Ishikawa (cell line): ENCODE measurements around the gene BANP.

ENCODE experiments used
- CEBPB ChIP-seq: IDR thresholded peaks from 2 replicates; pipeline ENCODE4 v1.6.1; 2012
- CREB1 ChIP-seq: IDR thresholded peaks from 2 replicates; pipeline ENCODE4 v1.6.1; 2012; ENCODE audit warnings: low read depth
- EGR1 ChIP-seq: IDR thresholded peaks from 2 replicates; pipeline ENCODE4 v1.6.1; 2012
- EP300 ChIP-seq: IDR thresholded peaks from 2 replicates; pipeline ENCODE4 v1.6.1; 2012; ENCODE audit warnings: borderline replicate concordance
- FOXM1 ChIP-seq: IDR thresholded peaks from 2 replicates; pipeline ENCODE4 v1.6.1; 2012; ENCODE audit warnings: low read depth, borderline replicate concordance
- NFIC ChIP-seq: IDR thresholded peaks from 2 replicates; pipeline ENCODE4 v1.6.1; 2012
- RAD21 ChIP-seq: IDR thresholded peaks from 2 replicates; pipeline ENCODE4 v1.6.1; 2012; ENCODE audit warnings: low read depth
- TAF1 ChIP-seq: IDR thresholded peaks from 2 replicates; pipeline ENCODE4 v1.6.1; 2012; ENCODE audit warnings: low read depth, mild to moderate bottlenecking
- TCF12 ChIP-seq: IDR thresholded peaks from 2 replicates; pipeline ENCODE4 v1.6.1; 2012; ENCODE audit warnings: low read depth
- TEAD4 ChIP-seq: IDR thresholded peaks from 2 replicates; pipeline ENCODE4 v1.6.1; 2012
- YY1 ChIP-seq: IDR thresholded peaks from 2 replicates; pipeline ENCODE4 v1.6.1; 2012; ENCODE audit warnings: low read depth
- TF ChIP-seq, protein P1 (sequence below): IDR thresholded peaks from 2 replicates; pipeline ENCODE4 v1.6.1; 2012; ENCODE audit warnings: low read depth, mild to moderate bottlenecking
- TF ChIP-seq, protein P2 (sequence below): IDR thresholded peaks from 2 replicates; pipeline ENCODE4 v1.6.1; 2012
- TF ChIP-seq, protein P3 (sequence below): IDR thresholded peaks from 2 replicates; pipeline ENCODE4 v1.6.1; 2012

DNA sequence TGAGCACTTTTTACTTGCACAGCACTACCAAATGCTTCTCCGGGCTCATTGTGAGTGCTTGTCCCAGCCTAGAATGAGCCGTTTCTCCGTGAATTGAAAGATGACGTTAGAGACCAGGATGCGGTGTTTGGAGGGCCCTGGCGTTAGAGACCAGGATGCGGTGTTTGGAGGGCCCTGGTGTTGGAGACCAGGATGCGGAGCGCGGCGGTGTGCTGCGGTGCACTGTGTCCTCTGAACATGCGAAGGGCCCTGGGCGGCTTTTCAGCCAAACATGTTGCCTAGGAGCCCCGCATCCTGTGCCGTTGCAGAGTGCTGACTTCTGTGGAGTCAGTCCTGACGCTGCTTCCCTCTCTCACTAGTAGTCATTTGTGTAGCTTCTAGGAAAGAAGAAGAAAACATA, 42.7 kb downstream of the BANP start:
- TF ChIP-seq, protein P1, sequence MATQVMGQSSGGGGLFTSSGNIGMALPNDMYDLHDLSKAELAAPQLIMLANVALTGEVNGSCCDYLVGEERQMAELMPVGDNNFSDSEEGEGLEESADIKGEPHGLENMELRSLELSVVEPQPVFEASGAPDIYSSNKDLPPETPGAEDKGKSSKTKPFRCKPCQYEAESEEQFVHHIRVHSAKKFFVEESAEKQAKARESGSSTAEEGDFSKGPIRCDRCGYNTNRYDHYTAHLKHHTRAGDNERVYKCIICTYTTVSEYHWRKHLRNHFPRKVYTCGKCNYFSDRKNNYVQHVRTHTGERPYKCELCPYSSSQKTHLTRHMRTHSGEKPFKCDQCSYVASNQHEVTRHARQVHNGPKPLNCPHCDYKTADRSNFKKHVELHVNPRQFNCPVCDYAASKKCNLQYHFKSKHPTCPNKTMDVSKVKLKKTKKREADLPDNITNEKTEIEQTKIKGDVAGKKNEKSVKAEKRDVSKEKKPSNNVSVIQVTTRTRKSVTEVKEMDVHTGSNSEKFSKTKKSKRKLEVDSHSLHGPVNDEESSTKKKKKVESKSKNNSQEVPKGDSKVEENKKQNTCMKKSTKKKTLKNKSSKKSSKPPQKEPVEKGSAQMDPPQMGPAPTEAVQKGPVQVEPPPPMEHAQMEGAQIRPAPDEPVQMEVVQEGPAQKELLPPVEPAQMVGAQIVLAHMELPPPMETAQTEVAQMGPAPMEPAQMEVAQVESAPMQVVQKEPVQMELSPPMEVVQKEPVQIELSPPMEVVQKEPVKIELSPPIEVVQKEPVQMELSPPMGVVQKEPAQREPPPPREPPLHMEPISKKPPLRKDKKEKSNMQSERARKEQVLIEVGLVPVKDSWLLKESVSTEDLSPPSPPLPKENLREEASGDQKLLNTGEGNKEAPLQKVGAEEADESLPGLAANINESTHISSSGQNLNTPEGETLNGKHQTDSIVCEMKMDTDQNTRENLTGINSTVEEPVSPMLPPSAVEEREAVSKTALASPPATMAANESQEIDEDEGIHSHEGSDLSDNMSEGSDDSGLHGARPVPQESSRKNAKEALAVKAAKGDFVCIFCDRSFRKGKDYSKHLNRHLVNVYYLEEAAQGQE = no peak
- TF ChIP-seq RAD21 (no peak), YY1 (no peak), TCF12 (no peak), CREB1 (no peak), TAF1 (no peak), NFIC (no peak), EGR1 (no peak), EP300 (no peak), FOXM1 (no peak), TEAD4 (no peak), CEBPB (no peak)
- TF ChIP-seq, protein P2, sequence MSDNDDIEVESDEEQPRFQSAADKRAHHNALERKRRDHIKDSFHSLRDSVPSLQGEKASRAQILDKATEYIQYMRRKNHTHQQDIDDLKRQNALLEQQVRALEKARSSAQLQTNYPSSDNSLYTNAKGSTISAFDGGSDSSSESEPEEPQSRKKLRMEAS = no peak
- TF ChIP-seq, protein P3, sequence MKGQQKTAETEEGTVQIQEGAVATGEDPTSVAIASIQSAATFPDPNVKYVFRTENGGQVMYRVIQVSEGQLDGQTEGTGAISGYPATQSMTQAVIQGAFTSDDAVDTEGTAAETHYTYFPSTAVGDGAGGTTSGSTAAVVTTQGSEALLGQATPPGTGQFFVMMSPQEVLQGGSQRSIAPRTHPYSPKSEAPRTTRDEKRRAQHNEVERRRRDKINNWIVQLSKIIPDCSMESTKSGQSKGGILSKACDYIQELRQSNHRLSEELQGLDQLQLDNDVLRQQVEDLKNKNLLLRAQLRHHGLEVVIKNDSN = no peak
